Measurements from ENCODE around the gene HECTD3.
"Not testable (repeated sequence)": the region's sequence is repeated elsewhere in the genome, so short reads cannot be mapped to it uniquely, and the experiment has no call there.

Gene HECTD3

DNA sequence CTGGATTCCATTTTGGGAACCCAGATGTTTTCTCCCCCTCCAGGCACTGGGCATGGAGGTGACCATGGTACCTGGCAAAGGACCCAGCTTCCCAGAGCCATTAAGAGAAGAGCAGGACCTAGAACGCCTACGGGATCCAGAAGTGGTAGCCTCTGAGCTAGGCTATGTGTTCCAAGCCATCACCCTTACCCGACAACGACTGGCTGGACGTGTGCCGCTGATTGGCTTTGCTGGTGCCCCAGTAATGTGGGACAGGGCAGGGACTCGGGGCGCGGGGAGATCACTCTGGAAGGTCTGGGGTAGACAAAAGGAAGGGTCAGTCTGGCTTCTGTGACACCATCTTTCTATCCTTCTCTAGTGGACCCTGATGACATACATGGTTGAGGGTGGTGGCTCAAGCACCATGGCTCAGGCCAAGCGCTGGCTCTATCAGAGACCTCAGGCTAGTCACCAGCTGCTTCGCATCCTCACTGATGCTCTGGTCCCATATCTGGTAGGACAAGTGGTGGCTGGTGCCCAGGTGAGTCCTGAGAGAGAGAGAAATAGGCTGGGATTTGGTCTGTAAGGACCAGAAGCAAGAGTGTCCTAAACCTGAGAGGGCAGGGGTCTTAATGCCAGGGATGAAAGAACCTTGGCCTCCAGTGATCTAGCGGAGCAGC lies 2.6 kb upstream of the HECTD3 start:
- DNase-seq: no peak

DNA sequence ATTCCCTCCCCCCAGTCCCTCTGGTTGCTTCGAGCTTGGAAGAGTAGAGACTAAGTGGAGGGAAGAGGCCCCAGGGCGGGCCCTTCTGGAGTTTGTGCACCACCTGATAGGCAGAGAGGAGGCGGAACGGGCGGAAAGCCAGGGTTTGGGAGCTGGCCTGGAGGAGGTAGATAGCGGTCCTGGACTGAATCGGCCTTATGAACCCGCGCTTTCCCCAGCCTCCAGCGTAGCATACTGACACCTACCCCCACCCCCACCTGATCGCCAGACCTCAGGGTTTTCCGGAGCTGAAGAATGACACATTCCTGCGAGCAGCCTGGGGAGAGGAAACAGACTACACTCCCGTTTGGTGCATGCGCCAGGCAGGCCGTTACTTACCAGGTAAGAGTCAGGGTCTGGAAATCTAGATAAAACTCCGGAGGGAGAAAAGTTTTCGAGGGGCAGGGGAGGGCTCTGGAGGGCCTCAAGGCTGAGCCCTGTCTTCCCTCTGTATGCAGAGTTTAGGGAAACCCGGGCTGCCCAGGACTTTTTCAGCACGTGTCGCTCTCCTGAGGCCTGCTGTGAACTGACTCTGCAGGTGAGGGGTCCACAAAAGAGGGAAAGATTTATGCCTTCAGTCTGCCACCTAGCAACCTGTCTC lies 1.6 kb upstream of the HECTD3 start:
- no peak for DNase-seq

- DNase-seq: peak; percentile 89
Observed at GRCh38 chr1:45011837-45012638, 914 bp upstream of the HECTD3 start, which contains the start of gene UROD. Gene UROD, plus strand, starts transcription at chr1:45012254. Its CDS starts 12 bp downstream, at chr1:45012266.

DNA sequence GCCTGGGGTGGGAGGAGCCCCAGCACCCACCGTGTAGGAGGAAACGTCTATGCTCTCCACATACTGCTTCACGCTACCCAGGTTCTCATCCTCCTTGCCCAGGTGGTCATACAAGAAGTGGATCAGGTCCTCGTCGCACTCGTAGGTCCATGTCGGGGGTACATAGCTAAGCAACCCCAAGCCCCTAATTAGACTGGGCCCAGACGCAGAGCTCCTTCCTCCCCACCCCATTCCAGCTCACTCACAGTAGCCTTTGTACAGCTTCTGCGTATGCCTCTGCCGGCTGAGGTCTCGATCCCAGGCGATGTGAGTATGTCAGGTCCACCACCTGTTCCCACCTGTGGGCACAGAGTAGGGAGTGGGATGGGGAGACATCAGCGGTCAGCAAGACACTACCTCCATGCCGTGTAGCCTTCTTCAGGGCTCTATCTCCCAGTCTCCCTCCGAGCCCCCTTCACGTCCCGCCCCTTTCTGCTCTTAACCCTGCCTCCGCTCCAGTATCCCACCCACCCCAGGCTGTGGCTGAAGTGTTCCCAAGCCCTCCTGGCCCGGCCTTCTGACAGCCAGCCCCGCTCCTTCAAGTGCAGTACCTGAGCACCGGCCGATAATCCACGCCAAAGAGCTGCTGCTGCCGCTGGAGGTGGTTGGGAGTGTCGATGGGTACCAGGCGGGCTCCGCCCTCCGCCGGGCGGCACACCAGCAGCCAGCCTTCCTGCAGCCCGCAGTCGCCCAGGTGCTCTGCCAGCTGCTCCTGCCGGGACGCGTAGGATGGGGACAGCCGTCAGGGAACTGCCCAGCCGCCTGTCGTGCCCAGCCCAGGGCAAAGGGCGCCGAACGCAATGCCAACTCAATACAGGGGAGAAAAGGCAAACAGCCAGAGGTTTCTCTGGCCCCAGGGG lies 919 bp downstream of the HECTD3 start:
- no peak for DNase-seq

- DNase-seq: no peak
Observed at GRCh38 chr1:45009296-45009865, 1.7 kb downstream of the HECTD3 start.

DNA sequence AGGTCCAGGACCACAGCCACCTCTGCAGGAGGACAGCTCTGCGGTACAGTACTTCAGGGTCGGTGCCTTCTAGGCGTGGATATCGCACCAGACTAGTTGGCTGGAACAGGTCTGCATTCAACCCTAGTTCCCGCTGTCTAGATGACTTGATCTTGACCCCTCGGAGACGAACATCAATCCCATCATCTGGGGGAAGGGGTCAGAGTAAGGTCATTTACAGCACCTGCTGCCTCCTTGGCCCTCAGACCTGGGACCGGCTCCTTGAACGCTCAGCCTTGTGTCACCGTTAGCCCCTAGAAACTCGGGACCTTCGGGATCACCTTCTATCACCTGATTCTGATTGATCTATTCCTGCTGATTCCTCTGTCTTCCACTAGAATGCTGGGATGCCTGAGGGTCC lies 2.6 kb downstream of the HECTD3 start:
- no peak for DNase-seq

- no peak for DNase-seq
Observed at GRCh38 chr1:45008076-45008475, 3.0 kb downstream of the HECTD3 start.

DNA sequence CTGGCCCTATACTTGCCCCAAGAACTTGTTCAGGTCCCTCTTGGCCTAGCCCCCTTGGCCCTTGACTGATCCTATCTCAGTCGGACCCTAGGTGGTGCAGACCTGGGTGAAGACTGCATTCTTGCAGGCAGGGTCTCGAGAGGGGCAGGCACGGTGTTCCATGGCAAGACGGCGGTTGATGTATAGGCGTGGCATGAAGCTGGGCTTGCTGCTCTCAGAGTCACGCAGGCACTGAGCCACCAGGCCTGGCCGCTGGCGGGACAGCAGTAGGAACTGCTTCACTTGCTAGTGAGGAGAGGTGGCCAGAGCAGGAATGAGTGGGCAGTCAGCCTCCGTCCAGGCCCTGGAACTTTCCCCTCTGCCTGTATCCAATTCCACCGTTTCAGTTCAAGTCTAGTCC lies 3.8 kb downstream of the HECTD3 start:
- no peak for DNase-seq

DNA sequence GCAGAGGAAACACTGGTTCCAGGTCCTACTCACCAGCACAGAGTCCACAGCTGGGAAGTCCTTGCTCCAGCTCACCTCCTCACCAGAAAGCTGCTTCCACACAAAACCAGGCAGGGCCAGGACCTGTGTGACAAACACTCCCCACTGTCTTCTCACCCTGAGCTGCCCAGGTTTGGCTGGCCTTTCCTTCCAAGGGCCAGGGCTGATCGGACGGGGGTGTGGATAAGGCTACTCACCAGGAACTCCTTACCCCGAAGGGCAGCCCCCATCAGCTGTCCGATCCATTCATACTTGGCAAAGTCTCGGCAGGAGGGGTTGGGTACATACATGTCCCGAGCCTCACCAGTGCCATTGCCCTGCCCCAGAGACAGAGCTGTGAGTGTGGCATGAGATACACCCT lies 5.4 kb downstream of the HECTD3 start:
- no peak for DNase-seq

- DNase-seq: no peak
Observed at GRCh38 chr1:45004281-45004920, 6.7 kb downstream of the HECTD3 start.

DNA sequence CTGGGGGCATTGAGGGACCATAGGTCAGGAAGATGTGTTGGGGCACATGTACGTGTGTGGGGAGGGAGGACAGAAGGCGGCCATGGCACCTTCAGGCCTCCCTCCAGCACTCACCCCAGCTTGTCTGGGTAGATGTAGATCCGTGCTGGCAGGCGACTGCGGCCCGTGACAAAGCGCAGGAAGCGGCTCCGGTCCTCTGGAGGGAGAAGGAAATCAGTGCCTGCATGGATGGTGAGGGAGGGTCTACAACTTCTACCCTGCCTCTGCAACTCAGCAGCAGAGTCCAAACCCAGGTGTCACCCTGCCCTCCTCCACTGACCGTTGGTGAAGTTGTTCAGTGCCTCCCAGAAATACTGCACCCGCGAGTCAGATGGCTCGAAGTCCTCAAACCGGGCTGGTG lies 7.4 kb downstream of the HECTD3 start:
- no peak for DNase-seq

- no peak for DNase-seq
Observed at GRCh38 chr1:45002650-45003645, 8.2 kb downstream of the HECTD3 start.

DNA sequence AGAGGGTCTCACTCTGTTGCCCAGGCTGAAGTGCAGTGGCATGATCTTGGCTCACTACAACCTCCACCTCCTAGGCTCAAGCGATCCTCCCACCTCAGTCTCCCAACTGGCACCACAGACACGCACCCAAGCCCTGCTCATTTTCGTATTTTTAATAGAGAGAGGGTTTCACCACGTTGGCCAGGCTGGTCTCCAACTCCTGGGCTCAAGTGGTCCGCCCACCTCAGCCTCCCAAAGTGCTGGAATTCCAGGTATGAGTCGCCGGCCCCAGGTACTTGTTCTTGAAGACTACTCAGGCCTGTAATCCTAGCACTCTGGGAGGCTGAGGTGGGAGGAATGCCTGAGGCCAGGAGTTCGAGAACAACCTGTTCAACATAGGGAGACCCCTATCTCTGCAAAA lies 9.5 kb downstream of the HECTD3 start:
- DNase-seq: not testable (repeated sequence)

GRCh38 chr1:45001011-45001481 lies 10.1 kb downstream of the HECTD3 start:
- DNase-seq: no peak

DNA sequence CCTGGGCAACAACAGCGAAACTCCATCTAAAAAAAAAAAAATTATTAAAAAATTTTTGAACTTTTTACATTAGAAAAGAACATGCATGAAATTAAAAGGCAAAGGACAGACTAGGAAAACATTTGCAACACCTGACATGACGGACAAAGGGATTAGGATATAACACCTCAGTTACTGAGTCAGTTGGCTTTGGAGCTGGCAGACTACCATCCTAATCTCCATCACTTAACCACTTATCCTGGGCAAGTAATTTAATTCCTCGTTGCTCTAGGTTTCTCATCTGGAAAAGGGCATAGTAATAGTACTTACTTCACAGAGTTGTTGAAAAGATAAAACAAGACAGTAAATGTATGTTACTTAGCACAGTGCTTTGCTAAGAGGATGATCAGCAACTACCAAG lies 11.9 kb downstream of the HECTD3 start:
- no peak for DNase-seq

DNA sequence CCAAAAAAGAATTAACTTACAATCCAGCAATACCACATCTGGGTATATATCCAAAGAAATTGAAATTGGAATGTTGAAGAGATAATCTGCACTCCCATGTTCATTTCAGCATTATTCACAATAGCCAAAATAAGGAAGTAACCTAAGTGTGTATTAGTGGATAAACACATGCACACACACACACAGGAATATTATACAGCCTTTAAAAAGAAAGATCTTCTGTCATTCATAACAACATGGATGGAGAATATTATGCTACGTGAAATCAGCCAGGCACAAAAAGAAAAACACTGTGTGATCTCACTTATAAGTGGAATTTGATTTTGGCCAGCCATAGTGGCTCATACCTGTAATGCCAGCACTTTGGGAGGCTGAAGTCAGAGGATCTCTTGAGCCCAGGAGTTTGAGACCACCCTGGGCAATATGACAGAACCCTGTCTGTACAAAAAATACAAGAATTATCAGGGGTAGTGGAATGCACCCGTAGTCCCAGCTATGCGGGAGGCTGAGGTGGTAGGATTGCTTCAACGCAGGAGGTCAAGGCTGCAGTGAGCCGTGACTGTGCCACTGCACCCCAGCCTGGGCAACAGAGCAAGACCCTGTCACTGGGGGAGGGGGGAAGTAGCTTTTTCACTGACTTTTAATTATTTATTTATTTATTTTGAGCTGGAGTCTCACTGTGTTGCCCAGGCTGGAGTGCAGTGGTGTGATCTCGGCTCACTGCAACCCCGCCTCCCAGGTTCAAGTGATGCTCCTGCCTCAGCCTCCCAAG lies 15.5 kb downstream of the HECTD3 start:
- no peak for DNase-seq

DNA sequence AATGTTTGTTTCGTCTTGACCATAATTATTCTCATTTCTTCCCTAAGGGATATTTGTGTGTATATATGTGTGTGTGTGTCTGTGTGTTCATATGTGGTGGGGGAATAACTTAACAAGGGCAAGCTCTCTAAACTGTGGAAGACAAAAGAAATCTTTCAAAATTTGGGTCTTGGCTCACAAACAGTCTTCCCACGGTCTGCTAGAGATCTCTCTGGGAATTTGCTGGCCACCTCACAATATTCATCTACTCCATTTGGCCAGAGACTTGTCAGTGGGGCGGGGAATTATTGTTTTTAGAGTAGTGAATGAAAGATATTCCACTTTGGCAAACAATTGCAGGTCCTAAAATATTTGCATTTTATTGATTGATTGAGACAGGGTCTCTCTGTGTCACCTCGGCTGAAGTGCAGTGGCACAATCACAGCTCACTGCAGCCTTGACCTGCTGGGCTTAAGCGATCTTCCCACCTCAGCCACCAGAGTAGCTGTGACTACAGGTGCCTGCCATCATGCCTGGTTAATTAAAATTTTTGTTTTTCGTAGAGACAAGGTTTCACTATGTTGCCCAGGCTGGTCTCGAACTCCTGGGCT lies 16.7 kb downstream of the HECTD3 start:
- no peak for DNase-seq

GRCh38 chr1:44988531-44989156 lies 22.5 kb downstream of the HECTD3 start:
- no peak for DNase-seq

All from activated gamma-delta T cell treated with Interleukin-2 at 50 U/mL for 16 hours (primary cell).